Measurements from ENCODE around the gene FAM25A. TPM values are rescaled to one million over a fixed set of nuclear protein-coding genes. Genes with fewer than 3 reads are reported as not detected.

FAM25A gene
- total and polyA plus RNA-seq, 5 donors from 2014 or later = not detected

DNA sequence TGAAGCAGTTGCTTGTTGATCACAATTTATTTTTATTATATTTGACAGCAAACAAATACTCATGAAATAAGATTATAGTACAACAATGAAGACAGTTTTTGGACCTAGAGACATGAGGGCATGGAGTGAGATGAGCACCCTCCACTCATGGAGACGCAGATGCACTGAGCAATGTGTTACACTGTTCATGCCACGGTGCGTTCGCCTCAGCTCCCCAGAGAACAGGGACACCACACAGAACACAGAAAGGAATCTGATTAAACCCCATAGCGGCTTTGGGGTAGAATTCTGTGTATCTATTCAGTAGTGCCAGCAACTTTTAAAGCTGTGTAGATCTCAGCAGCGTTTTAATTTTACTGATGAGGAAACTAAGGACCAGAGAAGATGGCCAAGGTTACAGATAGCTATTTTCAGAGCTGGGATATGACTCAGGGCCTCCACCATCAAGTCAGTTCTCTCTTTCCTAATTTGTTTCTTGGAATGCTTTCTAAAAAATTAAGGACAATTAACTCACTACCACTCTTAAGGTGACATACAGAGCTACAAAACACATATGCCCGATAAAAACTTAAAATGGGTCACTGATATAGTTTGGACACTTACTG, 33.6 kb downstream of the FAM25A start:
- Mint-ChIP-seq H3K4me1 (no peaks in the 10 kb centered on the region), H3K27ac (peak overlapping the region in 1 of 3 donors; percentile 38), H3K4me3 (no peak overlapping the region), H3K36me3 (peaks cover 31% of the 10 kb centered on the region), H3K9me3 (no peaks in the 10 kb centered on the region), H3K27me3 (no peaks in the 10 kb centered on the region)
- Histone ChIP-seq H3K27me3 (ENCODE audit: control insufficient read depth, insufficient read depth, low read length) (no peaks in the 10 kb centered on the region), H3K4me1 (ENCODE audit: control insufficient read depth, insufficient read depth, low read length, poor library complexity, severe bottlenecking) (no peaks in the 10 kb centered on the region), H3K27ac (ENCODE audit: insufficient read depth, low read length, poor library complexity, severe bottlenecking) (no peak overlapping the region), H3K36me3 (ENCODE audit: control insufficient read depth, insufficient read depth, low read length) (peaks cover 89% of the 10 kb centered on the region), H3K9me3 (ENCODE audit: control insufficient read depth in 2 of 2, low read length in 2 of 2) (no peaks in the 10 kb centered on the region), H3K4me3 (ENCODE audit: low read depth, low read length) (no peak overlapping the region)
- DNase-seq (no peak), ATAC-seq (ENCODE audit: low read depth in 2 of 2) (no peak)

DNA sequence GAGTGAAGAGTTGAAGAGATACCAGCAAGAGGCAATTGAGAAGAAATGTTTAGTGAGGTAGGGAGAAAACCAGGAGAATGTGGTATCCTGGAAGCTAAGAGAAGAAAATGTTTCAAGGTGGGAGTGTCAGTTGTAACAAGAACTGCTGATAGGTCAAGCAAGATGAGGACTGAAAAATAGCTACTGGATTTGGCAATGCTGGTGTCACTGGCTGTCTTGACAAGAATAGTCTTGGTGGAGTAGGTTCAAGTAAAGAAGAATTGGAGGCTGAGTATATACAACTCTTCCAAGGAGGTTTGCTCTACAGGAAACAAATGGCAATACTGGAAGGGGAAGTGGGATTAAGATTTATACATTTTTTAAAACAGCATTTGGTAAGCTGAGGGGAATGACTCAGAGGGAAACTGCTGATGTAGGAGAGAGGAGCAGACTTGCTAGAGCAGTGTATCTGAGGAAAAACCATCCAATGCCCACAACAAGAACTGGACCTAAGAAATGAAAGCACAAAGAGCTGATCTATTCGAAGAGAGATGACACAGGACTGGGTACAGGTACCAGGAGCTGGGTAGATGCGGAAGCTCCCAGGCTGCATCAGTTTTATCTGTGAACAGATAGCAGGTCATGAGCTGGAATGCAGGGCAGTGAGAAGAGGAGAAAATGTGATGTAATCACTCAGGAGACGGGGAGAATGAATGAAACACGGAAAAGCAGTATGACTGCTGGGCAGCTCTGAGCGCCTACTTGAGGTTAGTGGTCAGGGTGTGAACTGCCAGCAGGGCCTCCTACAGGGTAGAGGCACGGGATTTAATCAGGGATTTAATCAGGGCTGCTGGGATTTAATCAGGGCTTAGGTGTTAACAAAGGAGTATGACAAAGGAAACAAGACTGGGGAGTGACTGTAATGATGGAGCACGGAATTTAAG, 34.5 kb downstream of the FAM25A start:
- H3K27me3 ChIP-seq (ENCODE audit: control insufficient read depth, insufficient read depth, low read length) = no peaks in the 10 kb centered on the region
- H3K9me3 ChIP-seq (ENCODE audit: control insufficient read depth in 2 of 2, low read length in 2 of 2) = no peaks in the 10 kb centered on the region
- Mint-ChIP-seq H3K4me3 (no peak overlapping the region), H3K27ac (no peak overlapping the region), H3K9me3 (no peaks in the 10 kb centered on the region), H3K4me1 (no peaks in the 10 kb centered on the region), H3K36me3 (peaks cover 37% of the 10 kb centered on the region), H3K27me3 (no peaks in the 10 kb centered on the region)
- H3K27ac ChIP-seq (ENCODE audit: insufficient read depth, low read length, poor library complexity, severe bottlenecking) = no peak overlapping the region
- no peaks in the 10 kb centered on the region for H3K4me1 ChIP-seq (ENCODE audit: control insufficient read depth, insufficient read depth, low read length, poor library complexity, severe bottlenecking)
- H3K4me3 ChIP-seq (ENCODE audit: low read depth, low read length) = no peak overlapping the region
- no peak for DNase-seq
- peaks cover 89% of the 10 kb centered on the region for H3K36me3 ChIP-seq (ENCODE audit: control insufficient read depth, insufficient read depth, low read length)
- ATAC-seq (ENCODE audit: low read depth in 2 of 2) = no peak

DNA sequence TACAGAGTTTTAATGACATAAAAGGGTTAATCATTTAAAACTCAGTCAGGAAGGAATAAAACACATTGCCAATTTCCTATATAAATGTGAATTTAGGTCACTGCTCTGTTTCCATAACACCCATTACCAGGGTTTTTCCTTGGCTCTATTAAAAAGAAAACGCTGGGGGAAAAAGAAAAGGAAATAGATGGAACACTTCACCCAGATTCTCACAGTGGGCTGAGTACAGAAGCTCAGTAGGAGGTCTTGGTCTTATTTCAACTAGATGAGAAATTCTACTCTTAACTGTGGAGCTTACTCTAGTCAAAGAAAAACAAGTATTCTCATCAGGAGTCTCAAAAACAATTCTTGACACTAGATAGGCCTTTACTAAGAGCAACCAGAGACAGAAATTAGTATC, 38.1 kb downstream of the FAM25A start:
- peaks cover 37% of the 10 kb centered on the region for H3K36me3 Mint-ChIP-seq
- no peaks in the 10 kb centered on the region for H3K27me3 ChIP-seq (ENCODE audit: control insufficient read depth, insufficient read depth, low read length)
- H3K27ac ChIP-seq (ENCODE audit: insufficient read depth, low read length, poor library complexity, severe bottlenecking) = no peak overlapping the region
- H3K36me3 ChIP-seq (ENCODE audit: control insufficient read depth, insufficient read depth, low read length) = peaks cover 89% of the 10 kb centered on the region
- no peak overlapping the region for H3K4me3 ChIP-seq (ENCODE audit: low read depth, low read length)
- no peak overlapping the region for H3K4me3 Mint-ChIP-seq
- H3K9me3 ChIP-seq (ENCODE audit: control insufficient read depth in 2 of 2, low read length in 2 of 2) = no peaks in the 10 kb centered on the region
- H3K27ac Mint-ChIP-seq = no peak overlapping the region
- H3K9me3 Mint-ChIP-seq = no peaks in the 10 kb centered on the region
- DNase-seq (no peak), ATAC-seq (ENCODE audit: low read depth in 2 of 2) (no peak)
- H3K27me3 Mint-ChIP-seq = no peaks in the 10 kb centered on the region
- no peaks in the 10 kb centered on the region for H3K4me1 Mint-ChIP-seq
- no peaks in the 10 kb centered on the region for H3K4me1 ChIP-seq (ENCODE audit: control insufficient read depth, insufficient read depth, low read length, poor library complexity, severe bottlenecking)

DNA sequence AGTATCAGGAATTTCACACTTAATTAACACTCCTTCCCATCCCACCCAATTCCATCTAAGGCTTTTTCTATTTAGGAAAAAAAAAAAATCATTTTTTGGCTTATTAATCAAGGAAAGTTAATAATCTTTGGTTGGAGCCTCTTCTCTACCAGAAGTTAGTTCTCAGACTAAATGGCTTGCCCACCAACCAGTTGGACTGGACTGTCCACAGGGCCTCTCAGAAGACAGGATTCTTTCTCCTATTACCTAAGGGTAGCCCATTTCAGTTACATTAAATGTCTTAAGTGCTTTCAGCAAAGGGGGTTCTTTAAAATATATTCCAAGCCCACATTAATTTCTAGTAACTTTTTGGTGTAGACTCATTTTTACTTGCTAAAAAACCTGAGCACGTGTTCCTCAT, 39.3 kb downstream of the FAM25A start:
- peaks cover 88% of the 10 kb centered on the region for H3K36me3 ChIP-seq (ENCODE audit: control insufficient read depth, insufficient read depth, low read length)
- Mint-ChIP-seq H3K27me3 (no peaks in the 10 kb centered on the region), H3K4me3 (no peak overlapping the region), H3K36me3 (peaks cover 47% of the 10 kb centered on the region), H3K4me1 (no peaks in the 10 kb centered on the region), H3K27ac (no peak overlapping the region), H3K9me3 (no peaks in the 10 kb centered on the region)
- H3K4me3 ChIP-seq (ENCODE audit: low read depth, low read length) = no peak overlapping the region
- H3K27me3 ChIP-seq (ENCODE audit: control insufficient read depth, insufficient read depth, low read length) = no peaks in the 10 kb centered on the region
- no peaks in the 10 kb centered on the region for H3K9me3 ChIP-seq (ENCODE audit: control insufficient read depth in 2 of 2, low read length in 2 of 2)
- no peak overlapping the region for H3K27ac ChIP-seq (ENCODE audit: insufficient read depth, low read length, poor library complexity, severe bottlenecking)
- H3K4me1 ChIP-seq (ENCODE audit: control insufficient read depth, insufficient read depth, low read length, poor library complexity, severe bottlenecking) = no peaks in the 10 kb centered on the region
- ATAC-seq (ENCODE audit: low read depth in 2 of 2) (no peak), DNase-seq (no peak)

DNA sequence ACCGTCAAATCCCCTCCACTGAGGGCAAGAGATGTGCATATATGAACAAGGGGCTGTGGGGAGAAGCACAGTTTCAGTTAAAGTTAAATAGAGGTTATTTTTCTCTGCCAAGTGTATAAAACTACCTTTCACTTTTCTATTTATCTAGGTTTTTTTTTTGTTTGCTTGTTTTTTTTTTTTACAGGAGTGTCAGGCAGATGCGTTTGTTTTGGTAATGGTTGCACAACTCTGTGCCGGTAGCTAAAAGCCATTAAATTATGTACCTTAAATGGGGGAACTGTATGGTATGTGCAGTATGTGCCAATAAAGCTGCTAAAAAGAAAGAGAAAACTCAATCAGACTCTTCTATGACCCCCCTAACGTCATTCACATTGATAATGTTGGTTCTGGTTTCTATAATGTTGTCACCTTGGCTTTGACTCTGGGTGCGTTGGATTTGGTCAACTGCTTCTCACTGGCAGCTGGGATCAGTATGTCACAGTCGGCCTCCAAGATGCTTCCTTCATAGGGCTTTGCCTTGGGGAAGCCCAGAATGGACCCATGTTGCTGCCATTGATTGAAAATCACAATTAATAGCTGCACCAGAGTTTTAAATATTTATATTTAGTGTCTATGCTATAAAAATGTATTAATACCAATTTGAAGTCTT, 40.3 kb downstream of the FAM25A start:
- H3K27ac ChIP-seq (ENCODE audit: insufficient read depth, low read length, poor library complexity, severe bottlenecking) = no peak overlapping the region
- no peaks in the 10 kb centered on the region for H3K9me3 Mint-ChIP-seq
- H3K9me3 ChIP-seq (ENCODE audit: control insufficient read depth in 2 of 2, low read length in 2 of 2) = no peaks in the 10 kb centered on the region
- peaks cover 86% of the 10 kb centered on the region for H3K36me3 ChIP-seq (ENCODE audit: control insufficient read depth, insufficient read depth, low read length)
- DNase-seq (no peak), ATAC-seq (ENCODE audit: low read depth in 2 of 2) (no peak)
- H3K4me3 Mint-ChIP-seq = no peak overlapping the region
- H3K4me1 Mint-ChIP-seq = no peaks in the 10 kb centered on the region
- no peaks in the 10 kb centered on the region for H3K27me3 Mint-ChIP-seq
- H3K27me3 ChIP-seq (ENCODE audit: control insufficient read depth, insufficient read depth, low read length) = no peaks in the 10 kb centered on the region
- no peaks in the 10 kb centered on the region for H3K4me1 ChIP-seq (ENCODE audit: control insufficient read depth, insufficient read depth, low read length, poor library complexity, severe bottlenecking)
- H3K36me3 Mint-ChIP-seq = peaks cover 47% of the 10 kb centered on the region
- no peak overlapping the region for H3K4me3 ChIP-seq (ENCODE audit: low read depth, low read length)
- no peak overlapping the region for H3K27ac Mint-ChIP-seq

DNA sequence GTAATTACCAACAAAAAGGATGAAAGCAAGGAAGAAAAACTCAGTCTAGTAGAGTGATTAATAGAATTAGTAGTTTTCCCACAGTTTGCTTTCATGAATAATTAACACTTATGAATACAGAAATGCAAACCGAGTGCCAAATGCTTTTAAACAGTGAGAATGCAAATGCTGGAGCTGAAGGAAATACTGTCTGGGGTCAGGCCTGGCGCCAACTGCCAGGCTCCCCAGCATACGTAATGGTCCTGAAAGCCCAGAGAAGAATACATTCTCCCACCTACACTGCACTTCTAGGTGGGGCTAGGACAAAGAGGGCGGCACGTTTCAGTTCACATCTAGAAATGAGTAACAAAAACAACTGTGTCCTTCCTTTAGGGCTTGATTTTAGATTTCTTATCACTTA, 44.6 kb downstream of the FAM25A start:
- no peak overlapping the region for H3K4me3 ChIP-seq (ENCODE audit: low read depth, low read length)
- Mint-ChIP-seq H3K4me3 (no peak overlapping the region), H3K9me3 (no peaks in the 10 kb centered on the region), H3K4me1 (peaks cover 0 to 7% (median 5%) of the 10 kb centered on the region in 4 donors), H3K27me3 (no peaks in the 10 kb centered on the region), H3K27ac (no peak overlapping the region), H3K36me3 (peaks cover 59% of the 10 kb centered on the region)
- H3K9me3 ChIP-seq (ENCODE audit: control insufficient read depth in 2 of 2, low read length in 2 of 2) = no peaks in the 10 kb centered on the region
- DNase-seq = no peak
- H3K27ac ChIP-seq (ENCODE audit: insufficient read depth, low read length, poor library complexity, severe bottlenecking) = no peak overlapping the region
- no peaks in the 10 kb centered on the region for H3K27me3 ChIP-seq (ENCODE audit: control insufficient read depth, insufficient read depth, low read length)
- peaks cover 88% of the 10 kb centered on the region for H3K36me3 ChIP-seq (ENCODE audit: control insufficient read depth, insufficient read depth, low read length)
- H3K4me1 ChIP-seq (ENCODE audit: control insufficient read depth, insufficient read depth, low read length, poor library complexity, severe bottlenecking) = no peaks in the 10 kb centered on the region
- ATAC-seq (ENCODE audit: low read depth in 2 of 2) = no peak

DNA sequence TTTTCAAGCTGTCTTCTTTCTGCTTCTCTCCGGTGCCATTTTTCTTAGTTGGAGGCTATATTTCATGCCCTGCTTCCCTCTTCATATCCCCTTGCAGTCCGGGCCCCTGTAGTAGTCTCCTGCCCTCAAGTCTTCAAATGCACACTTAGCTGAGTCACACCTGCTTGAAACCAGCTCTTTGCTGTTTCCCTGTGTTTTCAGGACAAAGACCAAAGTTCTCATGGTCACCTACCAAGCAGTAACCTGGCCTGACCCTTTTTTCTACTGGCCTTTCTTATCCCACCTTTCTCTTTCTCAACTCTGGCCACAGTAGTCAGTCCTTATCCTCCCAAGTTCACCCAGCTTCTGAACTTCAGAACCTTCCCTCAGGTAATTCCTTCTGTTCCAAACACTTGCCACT, 46.1 kb downstream of the FAM25A start:
- no peaks in the 10 kb centered on the region for H3K9me3 ChIP-seq (ENCODE audit: control insufficient read depth in 2 of 2, low read length in 2 of 2)
- peaks cover 84% of the 10 kb centered on the region for H3K36me3 ChIP-seq (ENCODE audit: control insufficient read depth, insufficient read depth, low read length)
- Mint-ChIP-seq H3K36me3 (peaks cover 47% of the 10 kb centered on the region), H3K27me3 (no peaks in the 10 kb centered on the region), H3K4me1 (peaks cover 0 to 7% (median 5%) of the 10 kb centered on the region in 4 donors), H3K9me3 (no peaks in the 10 kb centered on the region), H3K27ac (peak overlapping the region in 2 of 3 donors; percentile 65 to 76), H3K4me3 (no peak overlapping the region)
- H3K27me3 ChIP-seq (ENCODE audit: control insufficient read depth, insufficient read depth, low read length) = no peaks in the 10 kb centered on the region
- H3K4me3 ChIP-seq (ENCODE audit: low read depth, low read length) = no peak overlapping the region
- no peak for DNase-seq
- ATAC-seq (ENCODE audit: low read depth in 2 of 2) = no peak
- H3K27ac ChIP-seq (ENCODE audit: insufficient read depth, low read length, poor library complexity, severe bottlenecking) = no peak overlapping the region
- H3K4me1 ChIP-seq (ENCODE audit: control insufficient read depth, insufficient read depth, low read length, poor library complexity, severe bottlenecking) = no peaks in the 10 kb centered on the region
